Measurements from ENCODE around the gene ZNF507.

DNA sequence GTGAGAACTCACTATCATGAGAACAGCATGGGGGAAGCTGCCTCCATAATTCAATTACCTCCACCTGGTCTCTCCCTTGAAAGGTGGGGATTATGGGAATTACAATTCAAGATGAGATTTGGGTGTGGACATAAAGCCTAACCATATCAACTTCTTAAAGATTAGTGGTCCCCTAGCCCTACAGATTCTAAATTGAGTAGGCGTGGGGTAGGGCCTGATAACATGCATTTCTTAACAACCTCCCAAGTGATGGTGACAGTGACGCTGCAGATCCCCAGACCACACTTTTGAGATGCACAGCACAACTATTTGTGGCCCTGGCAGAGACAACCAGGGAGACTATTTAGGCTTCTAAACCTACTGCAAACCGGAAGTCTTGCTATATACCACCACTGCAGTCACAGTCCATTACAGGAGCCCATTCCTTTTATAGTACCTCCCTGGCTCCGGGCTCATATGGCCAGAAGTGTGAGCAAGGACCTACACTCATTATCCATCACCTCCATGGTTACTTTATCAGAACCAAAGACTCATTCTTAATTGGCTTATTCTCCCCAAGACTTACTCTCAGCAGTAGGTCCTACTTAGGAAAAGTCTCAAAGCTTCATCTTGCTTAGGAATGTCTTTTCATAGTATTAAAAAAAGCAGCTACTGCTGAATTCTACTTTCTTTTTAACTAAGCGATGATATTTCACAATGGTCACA, 58.0 kb downstream of the ZNF507 start:
- TF ChIP-seq GLIS3 (CRISPR knock-in tag; IDR thresholded peaks at IDR 0.05), result no peak
- no peak for TF ChIP-seq RARB (CRISPR knock-in tag; IDR thresholded peaks at IDR 0.05)
- TF ChIP-seq ZNF8 (CRISPR knock-in tag; IDR thresholded peaks at IDR 0.05), result no peak
- no peak for TF ChIP-seq OSR1 (CRISPR knock-in tag; IDR thresholded peaks at IDR 0.05)
- TF ChIP-seq BACH2 (CRISPR knock-in tag; IDR thresholded peaks at IDR 0.05; ENCODE audit: borderline replicate concordance), result no peak
- TF ChIP-seq ZFP3 (CRISPR knock-in tag; IDR thresholded peaks at IDR 0.05), result no peak
- TF ChIP-seq, protein P1, sequence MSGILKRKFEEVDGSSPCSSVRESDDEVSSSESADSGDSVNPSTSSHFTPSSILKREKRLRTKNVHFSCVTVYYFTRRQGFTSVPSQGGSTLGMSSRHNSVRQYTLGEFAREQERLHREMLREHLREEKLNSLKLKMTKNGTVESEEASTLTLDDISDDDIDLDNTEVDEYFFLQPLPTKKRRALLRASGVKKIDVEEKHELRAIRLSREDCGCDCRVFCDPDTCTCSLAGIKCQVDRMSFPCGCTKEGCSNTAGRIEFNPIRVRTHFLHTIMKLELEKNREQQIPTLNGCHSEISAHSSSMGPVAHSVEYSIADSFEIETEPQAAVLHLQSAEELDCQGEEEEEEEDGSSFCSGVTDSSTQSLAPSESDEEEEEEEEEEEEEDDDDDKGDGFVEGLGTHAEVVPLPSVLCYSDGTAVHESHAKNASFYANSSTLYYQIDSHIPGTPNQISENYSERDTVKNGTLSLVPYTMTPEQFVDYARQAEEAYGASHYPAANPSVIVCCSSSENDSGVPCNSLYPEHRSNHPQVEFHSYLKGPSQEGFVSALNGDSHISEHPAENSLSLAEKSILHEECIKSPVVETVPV (CRISPR knock-in tag; IDR thresholded peaks at IDR 0.05), result no peak
- TF ChIP-seq TCF4 (CRISPR knock-in tag; IDR thresholded peaks at IDR 0.05; ENCODE audit: borderline replicate concordance), result no peak
- no peak for TF ChIP-seq ZC3H10 (CRISPR knock-in tag; IDR thresholded peaks at IDR 0.05)
- TF ChIP-seq CSDC2 (CRISPR knock-in tag; IDR thresholded peaks at IDR 0.05), result no peak
- no peak for TF ChIP-seq ARNTL (CRISPR knock-in tag; IDR thresholded peaks at IDR 0.05; ENCODE audit: borderline replicate concordance, low read depth)
- TF ChIP-seq ISL1 (CRISPR knock-in tag; IDR thresholded peaks at IDR 0.05), result no peak

Measured in SK-N-SH treated with all-trans-retinoic acid at 6 μM for 48 hours (cell line).